ENCODE results near the gene NYAP1.
A peak's percentile ranks its signal among the peaks of the same experiment; 100 is the strongest.
"Not testable (repeated sequence)": the region's sequence is repeated elsewhere in the genome, so short reads cannot be mapped to it uniquely, and the experiment has no call there.

The NYAP1 gene

GRCh38 chr7:100437150-100438100 is 46.3 kb upstream of the NYAP1 start:
- Histone ChIP-seq H2BK15ac (ENCODE audit: low read length) (no peak overlapping the region), H4K91ac (ENCODE audit: low read depth, low read length, poor library complexity) (no peak overlapping the region), H3K18ac (ENCODE audit: low read length) (no peak overlapping the region), H4K8ac (ENCODE audit: low read depth, low read length) (no peak overlapping the region), H2BK5ac (ENCODE audit: low read length) (no peak overlapping the region), H3K4me3 (ENCODE audit: low read length in 2 of 2) (no peak overlapping the region), H2BK120ac (ENCODE audit: low read depth, low read length) (peak overlapping the region; percentile 40), H3K23ac (ENCODE audit: low read depth, low read length, poor library complexity) (no peak overlapping the region), H3K27ac (replicated peaks; ENCODE audit: low read length) (no peak overlapping the region), H2AFZ (ENCODE audit: low read length) (no peak overlapping the region), H3K79me1 (ENCODE audit: low read depth, low read length) (peaks cover 7% of the 10 kb centered on the region), H3K27me3 (ENCODE audit: control insufficient read depth in 3 of 3, insufficient read depth in 3 of 3, low read depth in 1 of 3, low read length in 3 of 3) (no peaks in the 10 kb centered on the region), H3K4me1 (ENCODE audit: control insufficient read depth in 2 of 2, insufficient read depth in 1 of 2, low read depth in 1 of 2, low read length in 2 of 2) (peaks cover 5 to 10% of the 10 kb centered on the region in 2 donors), H3K36me3 (replicated peaks in 1 of 2; ENCODE audit: control insufficient read depth in 2 of 2, insufficient read depth in 2 of 2, low read length in 2 of 2) (peaks cover 15 to 34% of the 10 kb centered on the region in 2 donors), H3K9ac (ENCODE audit: low read depth, low read length, poor library complexity) (no peak overlapping the region), H3K14ac (ENCODE audit: low read length) (no peak overlapping the region), H2AK5ac (ENCODE audit: low read depth, low read length) (peak overlapping the region; percentile 86), H2BK12ac (ENCODE audit: low read length) (peak overlapping the region; percentile 79), H3K4me2 (ENCODE audit: insufficient read depth, low read length, poor library complexity, severe bottlenecking) (no peak overlapping the region), H3K9me3 (replicated peaks in 1 of 2; ENCODE audit: control insufficient read depth in 2 of 2, insufficient read depth in 1 of 2, low read depth in 1 of 2, low read length in 2 of 2) (no peaks in the 10 kb centered on the region), H3K4ac (ENCODE audit: low read length) (no peak overlapping the region)
- DNase-seq (ENCODE audit: low spot score) = no peak
- no CpG with 5 or more reads among the region's 28 CpGs for WGBS, 2 donors (ENCODE audit: extremely low coverage in 2 of 2, insufficient read length in 2 of 2, insufficient replicate concordance in 1 of 2)

- H2BK120ac ChIP-seq (ENCODE audit: low read depth, low read length) = no peak overlapping the region
- no peak overlapping the region for H3K27ac ChIP-seq (replicated peaks; ENCODE audit: low read length)
- no peak overlapping the region for H3K9ac ChIP-seq (ENCODE audit: low read depth, low read length, poor library complexity)
- H3K4ac ChIP-seq (ENCODE audit: low read length) = no peak overlapping the region
- H2AK5ac ChIP-seq (ENCODE audit: low read depth, low read length) = no peak overlapping the region
- H3K4me1 ChIP-seq (ENCODE audit: control insufficient read depth in 2 of 2, insufficient read depth in 1 of 2, low read depth in 1 of 2, low read length in 2 of 2) = peaks cover 5 to 9% of the 10 kb centered on the region in 2 donors
- peaks cover 12 to 27% of the 10 kb centered on the region in 2 donors for H3K36me3 ChIP-seq (replicated peaks in 1 of 2; ENCODE audit: control insufficient read depth in 2 of 2, insufficient read depth in 2 of 2, low read length in 2 of 2)
- H2AFZ ChIP-seq (ENCODE audit: low read length) = no peak overlapping the region
- H4K8ac ChIP-seq (ENCODE audit: low read depth, low read length) = no peak overlapping the region
- H3K4me2 ChIP-seq (ENCODE audit: insufficient read depth, low read length, poor library complexity, severe bottlenecking) = no peak overlapping the region
- no peak overlapping the region for H2BK5ac ChIP-seq (ENCODE audit: low read length)
- H3K14ac ChIP-seq (ENCODE audit: low read length) = no peak overlapping the region
- H3K79me1 ChIP-seq (ENCODE audit: low read depth, low read length) = peaks cover 7% of the 10 kb centered on the region
- WGBS, 2 donors (ENCODE audit: extremely low coverage in 2 of 2, insufficient read length in 2 of 2, insufficient replicate concordance in 1 of 2) = no CpG with 5 or more reads among the region's 2 CpGs
- no peak overlapping the region for H3K23ac ChIP-seq (ENCODE audit: low read depth, low read length, poor library complexity)
- no peak overlapping the region for H2BK15ac ChIP-seq (ENCODE audit: low read length)
- H3K18ac ChIP-seq (ENCODE audit: low read length) = no peak overlapping the region
- DNase-seq (ENCODE audit: low spot score) = no peak
- no peak overlapping the region for H4K91ac ChIP-seq (ENCODE audit: low read depth, low read length, poor library complexity)
- H3K9me3 ChIP-seq (replicated peaks in 1 of 2; ENCODE audit: control insufficient read depth in 2 of 2, insufficient read depth in 1 of 2, low read depth in 1 of 2, low read length in 2 of 2) = no peaks in the 10 kb centered on the region
- no peak overlapping the region for H3K4me3 ChIP-seq (ENCODE audit: low read length in 2 of 2)
- no peak overlapping the region for H2BK12ac ChIP-seq (ENCODE audit: low read length)
- no peaks in the 10 kb centered on the region for H3K27me3 ChIP-seq (ENCODE audit: control insufficient read depth in 3 of 3, insufficient read depth in 3 of 3, low read depth in 1 of 3, low read length in 3 of 3)
These were observed 45.6 kb upstream of the NYAP1 start for GRCh38 chr7:100438172-100438571.

- H3K14ac ChIP-seq (ENCODE audit: low read length); H3K9ac ChIP-seq (ENCODE audit: low read depth, low read length, poor library complexity): not testable (repeated sequence)
These were observed 45.0 kb upstream of the NYAP1 start for GRCh38 chr7:100438731-100439130.

DNA sequence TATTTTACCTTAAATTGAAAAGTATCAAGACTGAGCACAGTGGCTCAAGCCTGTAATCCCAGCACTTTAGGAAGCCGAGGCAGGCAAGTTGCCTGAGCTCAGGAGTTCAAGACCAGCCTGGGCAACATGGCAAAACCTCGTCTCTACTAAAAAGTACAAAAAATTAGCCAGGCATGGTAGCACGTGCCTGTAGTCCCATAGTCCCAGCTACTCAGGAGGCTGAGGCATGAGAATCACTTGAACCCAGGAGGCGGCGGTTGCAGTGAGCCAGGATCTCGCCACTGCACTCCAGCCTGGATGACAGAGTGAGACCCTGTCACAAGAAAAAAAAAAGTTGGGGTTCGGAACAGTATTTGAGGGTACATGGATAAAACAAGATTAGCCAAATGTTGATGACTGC is 44.5 kb upstream of the NYAP1 start:
- not testable (repeated sequence) for DNase-seq (ENCODE audit: low spot score); H2BK15ac ChIP-seq (ENCODE audit: low read length); H3K23ac ChIP-seq (ENCODE audit: low read depth, low read length, poor library complexity); H4K91ac ChIP-seq (ENCODE audit: low read depth, low read length, poor library complexity); H3K14ac ChIP-seq (ENCODE audit: low read length); H3K4me3 ChIP-seq (ENCODE audit: low read length in 2 of 2); H4K8ac ChIP-seq (ENCODE audit: low read depth, low read length); H3K27me3 ChIP-seq (ENCODE audit: control insufficient read depth in 3 of 3, insufficient read depth in 3 of 3, low read depth in 1 of 3, low read length in 3 of 3); H3K9ac ChIP-seq (ENCODE audit: low read depth, low read length, poor library complexity); H3K79me1 ChIP-seq (ENCODE audit: low read depth, low read length); H3K4me2 ChIP-seq (ENCODE audit: insufficient read depth, low read length, poor library complexity, severe bottlenecking); H2BK120ac ChIP-seq (ENCODE audit: low read depth, low read length); H3K18ac ChIP-seq (ENCODE audit: low read length); H2AK5ac ChIP-seq (ENCODE audit: low read depth, low read length); H2AFZ ChIP-seq (ENCODE audit: low read length); H2BK5ac ChIP-seq (ENCODE audit: low read length); H2BK12ac ChIP-seq (ENCODE audit: low read length); H3K9me3 ChIP-seq (replicated peaks in 1 of 2; ENCODE audit: control insufficient read depth in 2 of 2, insufficient read depth in 1 of 2, low read depth in 1 of 2, low read length in 2 of 2); H3K4ac ChIP-seq (ENCODE audit: low read length); H3K27ac ChIP-seq (replicated peaks; ENCODE audit: low read length)
- Histone ChIP-seq H3K36me3 (replicated peaks in 1 of 2; ENCODE audit: control insufficient read depth in 2 of 2, insufficient read depth in 2 of 2, low read length in 2 of 2) (peaks cover 3 to 16% of the 10 kb centered on the region in 2 donors), H3K4me1 (ENCODE audit: control insufficient read depth in 2 of 2, insufficient read depth in 1 of 2, low read depth in 1 of 2, low read length in 2 of 2) (peaks cover 5 to 13% of the 10 kb centered on the region in 2 donors)
- WGBS, 2 donors (ENCODE audit: extremely low coverage in 2 of 2, insufficient read length in 2 of 2, insufficient replicate concordance in 1 of 2) = no CpG with 5 or more reads among the region's 7 CpGs

More at GRCh38 chr7:100438731-100439130, 45.0 kb upstream of the NYAP1 start:
- not testable (repeated sequence) for H4K91ac ChIP-seq (ENCODE audit: low read depth, low read length, poor library complexity); H2BK12ac ChIP-seq (ENCODE audit: low read length); H3K4me2 ChIP-seq (ENCODE audit: insufficient read depth, low read length, poor library complexity, severe bottlenecking); H3K23ac ChIP-seq (ENCODE audit: low read depth, low read length, poor library complexity); H2BK15ac ChIP-seq (ENCODE audit: low read length); H3K4me3 ChIP-seq (ENCODE audit: low read length in 2 of 2); H3K9me3 ChIP-seq (replicated peaks in 1 of 2; ENCODE audit: control insufficient read depth in 2 of 2, insufficient read depth in 1 of 2, low read depth in 1 of 2, low read length in 2 of 2); H2BK5ac ChIP-seq (ENCODE audit: low read length); H3K4me1 ChIP-seq (ENCODE audit: control insufficient read depth in 2 of 2, insufficient read depth in 1 of 2, low read depth in 1 of 2, low read length in 2 of 2); H3K79me1 ChIP-seq (ENCODE audit: low read depth, low read length); H2BK120ac ChIP-seq (ENCODE audit: low read depth, low read length); DNase-seq (ENCODE audit: low spot score); H2AFZ ChIP-seq (ENCODE audit: low read length); H3K4ac ChIP-seq (ENCODE audit: low read length); H2AK5ac ChIP-seq (ENCODE audit: low read depth, low read length); H3K27ac ChIP-seq (replicated peaks; ENCODE audit: low read length); H3K27me3 ChIP-seq (ENCODE audit: control insufficient read depth in 3 of 3, insufficient read depth in 3 of 3, low read depth in 1 of 3, low read length in 3 of 3); H4K8ac ChIP-seq (ENCODE audit: low read depth, low read length); H3K18ac ChIP-seq (ENCODE audit: low read length)
- H3K36me3 ChIP-seq (replicated peaks in 1 of 2; ENCODE audit: control insufficient read depth in 2 of 2, insufficient read depth in 2 of 2, low read length in 2 of 2) = peaks cover 7 to 21% of the 10 kb centered on the region in 2 donors
- no CpG with 5 or more reads among the region's 8 CpGs for WGBS, 2 donors (ENCODE audit: extremely low coverage in 2 of 2, insufficient read length in 2 of 2, insufficient replicate concordance in 1 of 2)
